ENCODE measurements around the gene EFL1.

DNA sequence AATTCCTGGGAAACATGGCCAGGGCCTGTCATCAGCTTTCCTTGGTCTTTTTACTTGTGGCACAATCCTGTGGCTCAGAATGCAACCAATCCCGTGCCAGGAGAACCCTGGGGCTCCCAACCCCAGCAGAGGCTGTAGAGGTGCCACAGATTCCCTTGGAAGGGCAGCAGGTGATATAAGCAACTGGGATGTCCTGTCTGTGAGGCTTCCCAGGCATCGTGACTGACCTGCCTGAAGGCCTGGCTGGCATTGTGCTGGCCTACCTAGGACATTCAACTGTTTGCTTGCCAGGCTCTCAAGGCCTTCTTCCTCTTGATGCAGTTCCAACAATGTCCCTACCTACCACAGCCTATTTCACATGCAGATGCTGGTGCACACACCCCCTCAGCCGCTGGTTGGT, 144.5 kb downstream of the EFL1 start:
- no peak for TF ChIP-seq GATA2 (IDR thresholded peaks at IDR 0.05; ENCODE audit: low read depth, low read length)
- no peak for TF ChIP-seq GATA3 (IDR thresholded peaks at IDR 0.05; ENCODE audit: low read depth, low read length)
